ENCODE data around the gene TTLL11. TPM values are rescaled to one million over a fixed set of nuclear protein-coding genes. Genes with fewer than 3 reads are reported as not detected.
A peak's percentile ranks its signal among the peaks of the same experiment; 100 is the strongest.

Gene TTLL11, protein sequence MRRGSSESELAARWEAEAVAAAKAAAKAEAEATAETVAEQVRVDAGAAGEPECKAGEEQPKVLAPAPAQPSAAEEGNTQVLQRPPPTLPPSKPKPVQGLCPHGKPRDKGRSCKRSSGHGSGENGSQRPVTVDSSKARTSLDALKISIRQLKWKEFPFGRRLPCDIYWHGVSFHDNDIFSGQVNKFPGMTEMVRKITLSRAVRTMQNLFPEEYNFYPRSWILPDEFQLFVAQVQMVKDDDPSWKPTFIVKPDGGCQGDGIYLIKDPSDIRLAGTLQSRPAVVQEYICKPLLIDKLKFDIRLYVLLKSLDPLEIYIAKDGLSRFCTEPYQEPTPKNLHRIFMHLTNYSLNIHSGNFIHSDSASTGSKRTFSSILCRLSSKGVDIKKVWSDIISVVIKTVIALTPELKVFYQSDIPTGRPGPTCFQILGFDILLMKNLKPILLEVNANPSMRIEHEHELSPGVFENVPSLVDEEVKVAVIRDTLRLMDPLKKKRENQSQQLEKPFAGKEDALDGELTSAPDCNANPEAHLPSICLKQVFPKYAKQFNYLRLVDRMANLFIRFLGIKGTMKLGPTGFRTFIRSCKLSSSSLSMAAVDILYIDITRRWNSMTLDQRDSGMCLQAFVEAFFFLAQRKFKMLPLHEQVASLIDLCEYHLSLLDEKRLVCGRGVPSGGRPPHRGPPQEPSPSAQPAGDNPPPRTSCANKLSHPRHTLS
- total RNA-seq (6.8 and 7.6 TPM in 2 replicates), polyA plus RNA-seq (5.5 and 7.5 TPM in 2 replicates)

DNA sequence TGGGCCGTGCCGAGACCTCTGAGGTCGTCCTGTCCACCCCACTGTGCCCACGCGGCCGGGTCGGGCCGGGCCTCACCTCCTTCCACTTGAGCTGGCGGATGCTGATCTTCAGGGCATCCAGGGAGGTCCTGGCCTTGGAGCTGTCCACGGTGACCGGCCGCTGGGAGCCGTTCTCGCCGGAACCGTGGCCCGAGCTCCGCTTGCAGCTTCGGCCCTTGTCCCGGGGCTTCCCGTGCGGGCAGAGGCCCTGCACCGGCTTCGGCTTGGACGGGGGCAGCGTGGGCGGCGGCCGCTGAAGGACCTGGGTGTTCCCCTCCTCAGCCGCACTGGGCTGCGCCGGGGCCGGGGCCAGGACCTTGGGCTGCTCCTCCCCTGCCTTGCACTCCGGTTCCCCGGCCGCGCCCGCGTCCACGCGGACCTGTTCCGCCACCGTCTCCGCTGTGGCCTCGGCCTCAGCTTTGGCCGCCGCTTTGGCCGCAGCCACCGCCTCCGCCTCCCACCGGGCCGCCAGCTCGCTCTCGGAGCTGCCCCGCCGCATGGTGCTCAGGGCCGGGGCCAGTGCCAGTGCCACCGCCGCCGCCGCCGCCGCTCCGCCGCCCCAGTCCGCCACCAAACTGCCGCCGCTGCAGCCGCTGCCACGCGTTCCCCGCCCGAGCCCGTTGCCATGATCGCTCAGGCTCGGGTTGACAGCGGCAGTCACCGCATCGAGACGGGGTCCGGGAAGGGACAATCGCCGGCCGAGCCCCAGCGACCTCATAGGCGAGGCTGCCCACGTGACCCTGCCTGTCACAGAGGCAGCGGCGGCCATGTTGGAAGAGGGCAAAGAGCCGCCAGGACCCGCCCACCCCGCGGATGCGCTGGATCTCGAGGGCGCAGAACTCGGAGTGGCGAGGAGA, at the start of gene TTLL11:
TSS of gene TTLL11 (minus strand) at position 698 of the 896 bp plus-strand sequence. CDS start at position 538, 160 bp downstream.
- peak within 1 kb of the TSS; percentile 64 for H2AFZ ChIP-seq
- H3K9me2 ChIP-seq (replicated peaks; ENCODE audit: insufficient read depth) = no peaks in the 10 kb centered on the region
- peaks cover 8% of the 10 kb centered on the region for H3K4me1 ChIP-seq (ENCODE audit: insufficient read depth)
- peak; percentile 98 for DNase-seq (ENCODE audit: low spot score)
- H3K27ac ChIP-seq = no peak within 1 kb of the TSS
- no peak for TF ChIP-seq EZH2 (IDR thresholded peaks at IDR 0.05; ENCODE audit: borderline replicate concordance)
- TF ChIP-seq, protein P1, sequence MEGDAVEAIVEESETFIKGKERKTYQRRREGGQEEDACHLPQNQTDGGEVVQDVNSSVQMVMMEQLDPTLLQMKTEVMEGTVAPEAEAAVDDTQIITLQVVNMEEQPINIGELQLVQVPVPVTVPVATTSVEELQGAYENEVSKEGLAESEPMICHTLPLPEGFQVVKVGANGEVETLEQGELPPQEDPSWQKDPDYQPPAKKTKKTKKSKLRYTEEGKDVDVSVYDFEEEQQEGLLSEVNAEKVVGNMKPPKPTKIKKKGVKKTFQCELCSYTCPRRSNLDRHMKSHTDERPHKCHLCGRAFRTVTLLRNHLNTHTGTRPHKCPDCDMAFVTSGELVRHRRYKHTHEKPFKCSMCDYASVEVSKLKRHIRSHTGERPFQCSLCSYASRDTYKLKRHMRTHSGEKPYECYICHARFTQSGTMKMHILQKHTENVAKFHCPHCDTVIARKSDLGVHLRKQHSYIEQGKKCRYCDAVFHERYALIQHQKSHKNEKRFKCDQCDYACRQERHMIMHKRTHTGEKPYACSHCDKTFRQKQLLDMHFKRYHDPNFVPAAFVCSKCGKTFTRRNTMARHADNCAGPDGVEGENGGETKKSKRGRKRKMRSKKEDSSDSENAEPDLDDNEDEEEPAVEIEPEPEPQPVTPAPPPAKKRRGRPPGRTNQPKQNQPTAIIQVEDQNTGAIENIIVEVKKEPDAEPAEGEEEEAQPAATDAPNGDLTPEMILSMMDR (IDR thresholded peaks at IDR 0.05; ENCODE audit: poor library complexity) = no peak
- TF ChIP-seq EZH2phosphoT487 (IDR thresholded peaks at IDR 0.05; ENCODE audit: low read depth, severe bottlenecking, unreplicated experiment) = no peak
- no peaks in the 10 kb centered on the region for H3K36me3 ChIP-seq (replicated peaks; ENCODE audit: insufficient read depth, low read depth)
- H3K9me3 ChIP-seq (ENCODE audit: low read depth) = no peaks in the 10 kb centered on the region
- peaks cover 12% of the 10 kb centered on the region for H3K27me3 ChIP-seq
- 3% methylated on average over 55 of the region's 98 CpGs for WGBS (ENCODE audit: low lambda C conversion rate, missing lambda C conversion rate)
- peak within 1 kb of the TSS; percentile 89 for H3K4me2 ChIP-seq
- peaks cover 28% of the 10 kb centered on the region for H3K79me2 ChIP-seq
- no peaks in the 10 kb centered on the region for H4K20me1 ChIP-seq (ENCODE audit: insufficient read depth, poor library complexity, severe bottlenecking)
- peak within 1 kb of the TSS; percentile 75 for H3K4me3 ChIP-seq

DNA sequence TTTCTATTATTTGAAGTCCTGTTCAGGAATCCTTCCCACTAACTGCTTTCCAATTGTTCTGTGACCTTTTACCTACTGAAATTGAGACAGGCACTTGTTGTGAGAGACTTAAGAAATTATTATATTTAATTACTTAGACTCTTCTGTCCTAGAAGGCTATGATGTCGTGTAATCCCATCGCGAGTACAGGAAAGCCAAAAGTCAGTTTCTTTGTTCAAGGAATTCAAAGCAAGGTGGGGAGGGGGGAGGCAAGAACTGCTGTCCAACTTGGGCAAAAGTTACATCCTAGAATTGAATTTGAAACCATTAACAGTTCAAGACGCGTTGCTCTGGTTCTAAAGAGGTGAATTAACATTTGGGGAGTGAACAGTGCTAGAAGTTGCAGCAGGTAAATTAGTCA, 48.6 kb upstream of the TTLL11 start:
- Histone ChIP-seq H2AFZ (no peak overlapping the region), H3K4me1 (ENCODE audit: insufficient read depth) (peaks cover 20% of the 10 kb centered on the region), H3K4me2 (no peak overlapping the region), H3K27ac (no peak overlapping the region), H3K9me2 (replicated peaks; ENCODE audit: insufficient read depth) (no peaks in the 10 kb centered on the region), H3K9me3 (ENCODE audit: low read depth) (no peaks in the 10 kb centered on the region), H4K20me1 (ENCODE audit: insufficient read depth, poor library complexity, severe bottlenecking) (no peaks in the 10 kb centered on the region), H3K4me3 (no peak overlapping the region), H3K36me3 (replicated peaks; ENCODE audit: insufficient read depth, low read depth) (no peaks in the 10 kb centered on the region), H3K79me2 (no peaks in the 10 kb centered on the region), H3K27me3 (no peaks in the 10 kb centered on the region)
- 94% methylated on average over 5 of the region's 5 CpGs for WGBS (ENCODE audit: low lambda C conversion rate, missing lambda C conversion rate)
- TF ChIP-seq, protein P1 (IDR thresholded peaks at IDR 0.05; ENCODE audit: poor library complexity) = no peak
- TF ChIP-seq EZH2phosphoT487 (IDR thresholded peaks at IDR 0.05; ENCODE audit: low read depth, severe bottlenecking, unreplicated experiment) (no peak), EZH2 (IDR thresholded peaks at IDR 0.05; ENCODE audit: borderline replicate concordance) (no peak)
- no peak for DNase-seq (ENCODE audit: low spot score)

DNA sequence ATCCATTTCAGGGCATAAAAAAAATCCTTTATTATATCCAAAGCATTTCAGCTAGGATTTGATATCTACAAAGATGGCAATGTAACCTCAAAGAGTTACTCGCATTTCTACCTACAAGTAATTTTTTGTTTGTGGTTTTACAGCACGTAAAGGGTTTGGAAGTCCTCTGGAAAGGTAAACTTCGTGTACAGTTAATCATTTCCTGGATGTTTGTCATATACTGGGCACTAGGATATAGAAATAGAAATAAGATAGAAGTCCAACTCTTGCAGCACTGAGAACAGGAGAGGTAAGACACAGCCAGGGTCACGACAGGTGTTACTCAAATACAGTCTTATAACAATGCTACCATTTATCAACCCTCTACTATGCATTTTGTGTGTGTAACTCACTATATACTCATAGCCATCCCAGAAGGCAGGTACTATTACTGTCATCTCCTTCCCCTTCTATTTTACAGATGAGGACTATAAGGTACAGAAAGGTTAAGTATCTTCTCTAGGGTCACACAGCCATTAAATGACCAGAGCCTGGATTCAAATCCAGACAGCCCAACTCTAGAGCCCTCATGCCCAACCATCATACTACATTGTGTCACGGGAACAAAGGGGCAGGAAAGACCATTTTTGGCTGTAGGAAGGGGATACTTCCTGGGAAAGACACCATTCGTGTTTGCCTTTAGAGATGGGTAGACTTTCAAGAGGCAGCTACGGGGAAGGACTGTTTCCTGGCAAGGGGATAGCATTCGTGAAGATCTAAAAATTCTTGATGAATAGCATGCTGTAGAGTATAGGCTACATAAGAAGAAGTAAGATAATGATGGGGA, 47.5 kb upstream of the TTLL11 start:
- DNase-seq (ENCODE audit: low spot score) = no peak
- Histone ChIP-seq H3K9me3 (ENCODE audit: low read depth) (no peaks in the 10 kb centered on the region), H2AFZ (no peak overlapping the region), H3K4me2 (no peak overlapping the region), H3K36me3 (replicated peaks; ENCODE audit: insufficient read depth, low read depth) (no peaks in the 10 kb centered on the region), H3K4me3 (no peak overlapping the region), H3K9me2 (replicated peaks; ENCODE audit: insufficient read depth) (no peaks in the 10 kb centered on the region), H3K4me1 (ENCODE audit: insufficient read depth) (peaks cover 20% of the 10 kb centered on the region), H3K27me3 (no peaks in the 10 kb centered on the region), H3K27ac (no peak overlapping the region), H3K79me2 (no peaks in the 10 kb centered on the region), H4K20me1 (ENCODE audit: insufficient read depth, poor library complexity, severe bottlenecking) (no peaks in the 10 kb centered on the region)
- no peak for TF ChIP-seq EZH2phosphoT487 (IDR thresholded peaks at IDR 0.05; ENCODE audit: low read depth, severe bottlenecking, unreplicated experiment)
- WGBS (ENCODE audit: low lambda C conversion rate, missing lambda C conversion rate) = 78% methylated on average over 8 of the region's 8 CpGs

Measured in hepatocyte (in vitro differentiated cells).